Nucleus accumbens (tissue), 56 donors: ENCODE results near the gene LRGUK.
"Not testable (repeated sequence)": the region's sequence is repeated elsewhere in the genome, so short reads cannot be mapped to it uniquely, and the experiment has no call there.

Source experiments
- DNase-seq, 56 donors: peaks; one replicate each; lab custom pipeline; 2025; lab: John Stamatoyannopoulos, UW

The LRGUK gene

DNA sequence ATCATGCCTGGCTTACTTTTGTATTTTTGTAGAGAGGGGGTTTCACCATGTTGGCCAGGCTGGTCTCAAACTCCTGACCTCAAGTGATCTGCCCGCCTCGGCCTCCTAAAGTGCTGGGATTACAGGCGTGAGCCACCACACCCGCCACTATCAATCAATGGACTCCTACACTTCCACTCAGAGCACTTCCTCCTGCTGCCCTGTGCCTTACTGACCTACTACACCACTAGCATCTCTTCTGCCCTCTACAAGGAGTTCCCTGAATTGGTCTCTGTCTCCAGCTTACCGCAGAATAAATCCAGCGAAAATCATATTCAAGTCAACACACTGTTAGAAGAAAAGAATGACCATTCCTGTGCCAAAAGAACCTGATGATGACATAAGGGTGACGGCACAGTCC lies 168.8 kb downstream of the LRGUK start:
- DNase-seq, result not testable (repeated sequence)

DNA sequence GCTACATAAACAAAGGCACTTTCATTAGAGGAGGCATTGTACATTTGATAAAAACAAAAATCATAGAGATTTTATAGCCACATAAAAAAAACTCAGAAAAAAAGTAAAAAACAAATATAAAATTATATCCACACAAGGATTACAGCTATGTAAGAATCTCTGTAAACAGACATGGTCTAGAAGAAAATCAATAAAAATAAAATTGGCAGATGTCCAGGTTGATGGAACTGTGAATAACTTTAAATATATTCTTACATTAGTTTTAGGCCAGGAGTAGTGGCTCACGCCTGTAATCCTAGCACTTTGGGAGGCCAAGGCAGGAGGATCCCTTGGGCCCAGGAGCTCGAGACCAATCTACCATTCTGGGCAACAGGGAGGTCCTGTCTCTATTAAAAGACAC lies 170.3 kb downstream of the LRGUK start:
- no peak for DNase-seq

DNA sequence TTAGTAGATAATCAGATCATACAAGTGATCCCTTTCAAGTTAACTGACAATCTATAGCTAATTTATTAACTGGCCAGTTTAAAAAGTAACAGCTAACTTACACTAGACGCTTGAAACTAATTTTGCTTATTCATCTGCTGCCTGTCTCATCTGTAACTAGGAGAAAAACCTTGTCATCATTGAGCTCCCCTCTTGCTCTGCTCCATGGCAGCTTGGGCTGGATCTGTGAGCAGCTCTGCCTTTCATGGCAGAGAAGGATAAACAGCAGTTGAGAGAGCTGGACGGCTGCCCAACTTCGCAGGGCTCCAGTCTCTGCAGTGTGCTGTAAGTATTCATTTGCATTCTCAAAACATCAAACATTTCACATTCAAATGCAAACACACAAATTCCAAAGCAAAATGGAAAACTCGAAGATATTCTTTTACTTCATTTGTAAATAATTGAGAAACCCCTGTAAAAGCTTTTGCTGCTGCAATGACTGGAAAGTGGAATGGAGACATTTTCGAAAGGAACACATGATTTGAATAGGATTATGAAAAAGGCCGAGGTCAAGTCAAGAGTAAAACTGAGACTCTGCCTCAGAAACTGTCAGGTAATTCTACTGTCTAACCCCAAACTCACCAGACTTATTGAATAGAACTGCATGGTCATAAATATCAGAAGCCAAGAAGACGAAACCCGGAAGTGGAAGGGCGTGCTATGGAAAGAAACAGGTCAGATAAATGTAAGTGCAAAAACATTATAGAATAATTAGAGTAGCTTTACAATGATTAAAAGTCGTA lies 172.0 kb downstream of the LRGUK start:
- DNase-seq, result peak in 51 of 56 donors; percentile 1 to 88 (median 59)

DNA sequence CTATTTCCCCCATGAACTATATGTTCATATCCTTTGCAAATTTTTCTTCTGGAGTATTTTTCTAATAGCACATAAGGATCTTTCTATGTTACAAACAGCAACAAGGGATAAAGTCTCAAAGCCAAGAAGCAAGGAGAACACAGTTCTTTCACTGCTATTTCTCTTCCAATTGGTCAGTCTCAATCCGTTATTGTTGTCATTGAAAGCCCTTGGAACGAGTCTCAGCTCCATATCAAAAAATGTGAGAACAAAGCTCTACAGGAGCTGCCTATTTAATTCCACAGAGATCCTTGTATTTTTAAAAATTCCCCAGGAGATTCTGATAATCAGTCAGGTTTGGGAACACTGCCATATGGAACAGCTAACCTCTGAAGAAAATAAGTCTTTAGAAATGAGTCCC lies 173.8 kb downstream of the LRGUK start:
- DNase-seq, result no peak

DNA sequence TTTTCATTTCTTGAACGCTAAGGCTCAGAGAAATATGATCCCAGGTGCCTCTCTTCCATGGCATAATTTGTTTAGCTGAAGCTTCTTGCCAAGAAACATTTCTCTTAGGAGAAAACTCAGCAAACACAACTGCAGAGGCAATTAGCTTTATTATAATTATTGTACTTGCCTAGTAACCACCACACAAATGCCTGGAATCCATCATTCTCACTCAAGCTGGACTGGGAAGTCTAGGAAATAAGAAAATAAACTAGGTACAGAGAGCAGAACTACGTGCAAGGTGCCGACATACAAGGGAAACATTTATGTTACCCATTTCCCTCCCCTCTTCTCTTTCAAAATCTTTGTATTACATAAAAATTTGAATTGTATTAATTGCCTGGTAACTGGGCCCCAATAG lies 174.5 kb downstream of the LRGUK start:
- DNase-seq, result no peak

DNA sequence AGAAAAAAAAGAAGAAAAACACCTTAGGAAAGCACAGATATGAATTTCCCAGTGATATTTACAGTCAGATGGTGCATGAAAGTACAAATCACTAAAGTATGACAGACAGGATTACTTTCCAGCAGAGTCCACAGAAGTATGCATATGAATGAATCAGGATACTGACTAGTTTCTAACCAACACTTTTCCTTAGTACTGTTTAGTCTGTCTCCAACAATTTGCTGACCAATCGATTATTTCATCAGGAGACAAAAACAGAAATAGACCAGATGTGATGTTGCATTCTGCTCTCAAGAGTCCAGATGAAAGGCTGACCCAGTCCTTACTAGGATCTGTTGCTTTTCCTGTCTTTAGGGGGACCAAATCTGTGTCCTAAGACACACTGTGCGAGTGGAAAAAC lies 175.0 kb downstream of the LRGUK start:
- DNase-seq, result no peak

DNA sequence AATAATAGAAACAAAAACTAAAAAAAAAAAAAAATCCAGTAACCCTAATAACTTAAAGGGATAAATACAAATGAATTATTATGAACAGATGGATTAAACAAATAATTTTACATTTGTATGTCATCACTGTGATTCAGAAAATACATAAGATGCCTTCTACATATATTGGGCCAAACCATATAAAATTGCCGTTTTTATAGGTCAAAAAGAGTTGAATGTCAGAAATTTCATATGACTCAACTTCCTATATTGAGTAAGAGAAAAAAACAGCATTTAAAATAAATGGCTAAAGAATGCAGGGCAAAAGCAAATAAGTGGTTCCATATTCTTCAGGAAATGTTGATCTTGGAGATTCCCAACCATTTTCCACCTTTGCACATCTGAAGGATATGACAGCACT lies 180.2 kb downstream of the LRGUK start:
- no peak for DNase-seq

DNA sequence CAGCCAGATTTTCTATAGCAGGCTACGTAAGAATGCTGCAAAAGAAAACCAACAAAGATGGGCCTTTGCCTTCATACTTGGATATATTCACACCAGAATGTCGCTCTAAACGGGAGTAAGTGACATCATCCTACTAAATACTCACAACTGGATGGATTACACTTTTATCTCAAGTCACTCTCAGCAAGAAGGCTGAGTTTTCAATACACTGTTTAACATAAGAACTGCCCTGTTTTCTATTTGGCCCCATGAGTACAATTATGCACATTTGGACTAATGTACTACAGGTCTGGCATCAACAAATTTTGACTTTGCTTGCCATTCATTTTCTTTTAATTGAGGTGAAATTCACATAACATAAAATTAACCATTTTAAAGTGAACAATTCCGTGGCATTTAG lies 181.4 kb downstream of the LRGUK start:
- DNase-seq, result no peak

DNA sequence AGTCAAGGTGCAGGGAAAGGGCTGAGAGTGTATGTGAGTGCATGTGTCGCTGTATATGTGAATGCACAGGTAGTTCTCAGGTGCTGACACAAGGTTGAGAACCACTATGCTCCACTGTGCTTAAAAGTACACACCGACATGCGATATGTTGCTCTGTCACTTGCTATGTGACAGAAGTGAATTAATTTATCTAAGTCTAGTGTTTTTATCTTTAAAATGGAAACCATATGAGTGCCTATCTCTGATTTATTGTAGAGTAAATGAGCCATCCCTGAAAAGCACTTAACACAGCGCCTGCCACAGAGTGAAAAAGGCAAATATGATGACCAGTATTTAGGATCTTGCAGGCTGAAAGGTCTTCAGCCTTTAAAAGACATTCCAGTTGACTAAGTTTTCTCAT lies 184.7 kb downstream of the LRGUK start:
- no peak for DNase-seq

DNA sequence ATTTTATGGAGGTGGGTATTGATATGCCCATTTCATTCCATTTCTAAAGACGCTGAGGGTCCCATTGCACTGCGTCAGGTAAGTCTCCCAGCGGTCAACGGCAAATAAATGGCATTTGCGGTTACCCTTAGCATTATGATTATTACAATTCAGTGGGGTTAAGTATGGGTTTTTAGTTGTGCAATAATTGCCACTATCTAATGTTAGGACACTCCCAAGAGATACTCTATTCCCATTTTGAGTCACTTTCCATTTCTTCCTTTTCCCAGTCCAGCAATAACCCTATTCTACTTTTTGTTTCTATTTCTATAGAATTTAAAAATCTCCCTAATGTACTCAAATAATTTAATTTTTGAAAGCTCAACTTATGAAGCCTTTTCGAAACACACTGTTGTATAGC lies 185.6 kb downstream of the LRGUK start:
- DNase-seq, result no peak

DNA sequence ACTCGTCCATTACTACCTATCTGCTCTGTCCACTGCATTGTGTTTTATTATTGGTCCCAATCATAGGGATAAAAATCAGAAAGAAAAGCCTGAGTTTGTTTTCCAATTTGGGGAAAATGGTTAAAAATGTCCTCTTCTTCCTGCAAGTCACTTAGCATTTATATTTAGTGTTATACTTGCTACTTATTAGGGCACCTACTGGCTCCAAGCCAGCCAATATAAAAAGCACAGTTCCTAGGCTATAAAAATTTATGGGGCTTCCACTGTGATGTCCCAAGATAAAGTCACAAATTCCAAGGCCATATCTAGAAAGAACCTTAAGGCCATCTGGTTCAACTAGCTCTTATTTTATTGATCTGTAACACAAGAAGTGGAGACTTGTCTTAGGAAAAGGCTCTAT lies 186.4 kb downstream of the LRGUK start:
- no peak for DNase-seq
